Subcutaneous adipose tissue (tissue), 4 donors: ENCODE measurements around the gene PRPF40A. TPM values are rescaled to one million over a fixed set of nuclear protein-coding genes. Genes with fewer than 3 reads are reported as not detected.

ENCODE experiments used
- CTCF ChIP-seq: fragments of 450-650 bp; IDR thresholded peaks from one replicate; pipeline ENCODE4 v1.5.1; 2016; ENCODE audit warnings: low read depth, mild to moderate bottlenecking, control low read depth, antibody characterized with exemption, moderate library complexity
- total RNA-seq, 4 donors: library from RNA; depleted of rRNA; stranded (reverse); fragments of >200 nt; gene quantifications; one replicate each; pipeline ENCODE4 v1.1.0, GENCODE V29; 2016

Gene PRPF40A
- total RNA-seq, 4 donors from 2014 or later, result 66.7 to 84.5 (median 77.5) TPM

GRCh38 chr2:152718909-152719645 lies 1.8 kb upstream of the PRPF40A start:
- no peak for TF ChIP-seq CTCF

GRCh38 chr2:152718076-152718908 lies 1.0 kb upstream of the PRPF40A start, which contains the start of gene ARL6IP6:
TSS of gene ARL6IP6 (plus strand) at chr2:152718620. CDS start at chr2:152718625, 5 bp downstream.
- TF ChIP-seq CTCF, result no peak

- TF ChIP-seq CTCF, result no peak
Observed at GRCh38 chr2:152716805-152717227, 445 bp downstream of the PRPF40A start.

GRCh38 chr2:152715854-152716428 lies 1.3 kb downstream of the PRPF40A start:
- no peak for TF ChIP-seq CTCF

GRCh38 chr2:152715112-152715511 lies 2.1 kb downstream of the PRPF40A start:
- TF ChIP-seq CTCF, result no peak

GRCh38 chr2:152710713-152711112 lies 6.5 kb downstream of the PRPF40A start:
- TF ChIP-seq CTCF, result no peak

- no peak for TF ChIP-seq CTCF
Observed at GRCh38 chr2:152708742-152709141, 8.5 kb downstream of the PRPF40A start.
